Esophagus squamous epithelium (tissue), 4 donors: ENCODE data around the gene USE1.

Experiments used
- POLR2A ChIP-seq, 4 donors: fragments of 450-650 bp; IDR thresholded peaks; one replicate each; pipeline ENCODE4 v1.6.1; 2017; ENCODE audit warnings: antibody characterized with exemption in 4 of 4, mild to moderate bottlenecking in 4 of 4, moderate library complexity in 3 of 4
- TF ChIP-seq, protein P1 (sequence below), 6 experiments: fragments of 450-650 bp in 4 of 6; fragments of 200-600 bp in 2 of 6; sonication (generic) in 2 of 6; IDR thresholded peaks; one replicate each; pipeline ENCODE4 v1.5.1; 2016 to 2019; ENCODE audit warnings: antibody characterized with exemption in 6 of 6, mild to moderate bottlenecking in 4 of 6, moderate library complexity in 4 of 6

DNA sequence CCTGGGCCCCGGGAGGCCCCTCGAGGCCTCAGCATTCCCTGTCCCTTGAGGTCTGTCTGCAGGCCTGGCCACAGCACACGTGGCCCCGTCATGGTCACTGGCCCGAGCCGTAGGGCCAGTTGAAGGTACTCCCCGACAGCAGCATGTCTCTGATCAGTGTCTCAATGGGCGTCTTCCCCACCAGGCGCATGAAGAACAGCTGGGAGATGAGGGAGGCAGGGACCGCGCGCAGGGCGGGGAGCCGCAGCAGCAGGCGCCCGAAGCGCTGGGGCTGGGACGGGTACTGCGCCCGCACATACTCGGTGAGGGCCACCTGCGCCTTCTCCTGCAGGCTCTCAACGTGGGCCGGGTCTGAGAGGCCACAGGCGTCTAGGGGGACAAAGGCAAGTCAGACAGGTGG is 17.1 kb downstream of the USE1 start:
- TF ChIP-seq, protein P1, sequence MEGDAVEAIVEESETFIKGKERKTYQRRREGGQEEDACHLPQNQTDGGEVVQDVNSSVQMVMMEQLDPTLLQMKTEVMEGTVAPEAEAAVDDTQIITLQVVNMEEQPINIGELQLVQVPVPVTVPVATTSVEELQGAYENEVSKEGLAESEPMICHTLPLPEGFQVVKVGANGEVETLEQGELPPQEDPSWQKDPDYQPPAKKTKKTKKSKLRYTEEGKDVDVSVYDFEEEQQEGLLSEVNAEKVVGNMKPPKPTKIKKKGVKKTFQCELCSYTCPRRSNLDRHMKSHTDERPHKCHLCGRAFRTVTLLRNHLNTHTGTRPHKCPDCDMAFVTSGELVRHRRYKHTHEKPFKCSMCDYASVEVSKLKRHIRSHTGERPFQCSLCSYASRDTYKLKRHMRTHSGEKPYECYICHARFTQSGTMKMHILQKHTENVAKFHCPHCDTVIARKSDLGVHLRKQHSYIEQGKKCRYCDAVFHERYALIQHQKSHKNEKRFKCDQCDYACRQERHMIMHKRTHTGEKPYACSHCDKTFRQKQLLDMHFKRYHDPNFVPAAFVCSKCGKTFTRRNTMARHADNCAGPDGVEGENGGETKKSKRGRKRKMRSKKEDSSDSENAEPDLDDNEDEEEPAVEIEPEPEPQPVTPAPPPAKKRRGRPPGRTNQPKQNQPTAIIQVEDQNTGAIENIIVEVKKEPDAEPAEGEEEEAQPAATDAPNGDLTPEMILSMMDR (IDR thresholded peaks at IDR 0.05) = no peak
- TF ChIP-seq POLR2A (IDR thresholded peaks at IDR 0.05) = no peak
